Progenitor cell of endocrine pancreas (in vitro differentiated cells): Measurements from ENCODE around the gene MRPL11. TPM values are rescaled to one million over a fixed set of nuclear protein-coding genes. Genes with fewer than 3 reads are reported as not detected.

Experiments
- DNase-seq: peaks from one replicate; pipeline ENCODE4 v3.0.0; 2021; ENCODE audit warnings: low spot score; ENCODE audit not compliant: unreplicated experiment
- H3K27ac Mint-ChIP-seq: 2 replicates; pipeline ENCODE4 v1.8.0; 2021; ENCODE audit warnings: mild to moderate bottlenecking, moderate library complexity, mixed read lengths
- H3K27me3 Mint-ChIP-seq: 2 replicates; pipeline ENCODE4 v1.8.0; 2021; ENCODE audit warnings: mixed read lengths
- H3K36me3 Mint-ChIP-seq: 2 replicates; pipeline ENCODE4 v1.8.0; 2022; ENCODE audit warnings: mixed read lengths; ENCODE audit not compliant: insufficient read depth
- H3K4me1 Mint-ChIP-seq: 2 replicates; pipeline ENCODE4 v1.8.0; 2021; ENCODE audit warnings: low read depth, mixed read lengths
- H3K4me3 Mint-ChIP-seq: 2 replicates; pipeline ENCODE4 v1.8.0; 2021; ENCODE audit warnings: low read depth, mild to moderate bottlenecking, moderate library complexity, mixed read lengths
- H3K9me3 Mint-ChIP-seq: 2 replicates; pipeline ENCODE4 v1.8.0; 2021; ENCODE audit warnings: low read depth, mixed read lengths
- CTCF ChIP-seq: fragments of 200-600 bp; sonication (generic); IDR thresholded peaks from one replicate; pipeline ENCODE4 v1.5.0; 2021; ENCODE audit warnings: antibody characterized with exemption, mild to moderate bottlenecking; ENCODE audit not compliant: unreplicated experiment
- total RNA-seq: library from RNA; stranded (reverse); gene quantifications from 2 replicates; pipeline ENCODE4 v1.2.1, GENCODE V29; 2021

The MRPL11 gene
- total RNA-seq, 1 donor from 2014 or later: 59.1 TPM

- Mint-ChIP-seq H3K9me3 (no peaks in the 10 kb centered on the region), H3K27ac (no peak overlapping the region), H3K4me3 (no peak overlapping the region), H3K27me3 (peaks cover 72% of the 10 kb centered on the region), H3K4me1 (no peaks in the 10 kb centered on the region), H3K36me3 (no peaks in the 10 kb centered on the region)
- TF ChIP-seq CTCF: no peak
- peak; percentile 78 for DNase-seq
Measured at GRCh38 chr11:66418168-66418985, 20.3 kb downstream of the MRPL11 start.

- H3K9me3 Mint-ChIP-seq: no peaks in the 10 kb centered on the region
- no peak overlapping the region for H3K4me3 Mint-ChIP-seq
- no peak for DNase-seq
- H3K27ac Mint-ChIP-seq: no peak overlapping the region
- peaks cover 79% of the 10 kb centered on the region for H3K27me3 Mint-ChIP-seq
- TF ChIP-seq CTCF: no peak
- H3K4me1 Mint-ChIP-seq: no peaks in the 10 kb centered on the region
- H3K36me3 Mint-ChIP-seq: no peaks in the 10 kb centered on the region
Measured at GRCh38 chr11:66417000-66417399, 21.6 kb downstream of the MRPL11 start.

- Mint-ChIP-seq H3K27me3 (peaks cover 86% of the 10 kb centered on the region), H3K4me3 (no peak overlapping the region), H3K9me3 (no peaks in the 10 kb centered on the region), H3K4me1 (no peaks in the 10 kb centered on the region), H3K36me3 (no peaks in the 10 kb centered on the region), H3K27ac (no peak overlapping the region)
- DNase-seq: no peak
- TF ChIP-seq CTCF: no peak
Measured at GRCh38 chr11:66415423-66415822, 23.2 kb downstream of the MRPL11 start.

- H3K27me3 Mint-ChIP-seq: peaks cover 84% of the 10 kb centered on the region
- H3K4me3 Mint-ChIP-seq: no peak overlapping the region
- H3K4me1 Mint-ChIP-seq: no peaks in the 10 kb centered on the region
- no peaks in the 10 kb centered on the region for H3K9me3 Mint-ChIP-seq
- TF ChIP-seq CTCF: no peak
- DNase-seq: no peak
- no peaks in the 10 kb centered on the region for H3K36me3 Mint-ChIP-seq
- H3K27ac Mint-ChIP-seq: no peak overlapping the region
Measured at GRCh38 chr11:66414120-66414934, 24.3 kb downstream of the MRPL11 start.

- H3K4me3 Mint-ChIP-seq: no peak overlapping the region
- H3K27me3 Mint-ChIP-seq: peaks cover 78% of the 10 kb centered on the region
Measured at GRCh38 chr11:66413167-66413566, 25.5 kb downstream of the MRPL11 start.

More at GRCh38 chr11:66413167-66413566, 25.5 kb downstream of the MRPL11 start:
- H3K4me1 Mint-ChIP-seq: peaks cover 1% of the 10 kb centered on the region
- H3K27ac Mint-ChIP-seq: no peak overlapping the region
- TF ChIP-seq CTCF: no peak
- H3K36me3 Mint-ChIP-seq: no peaks in the 10 kb centered on the region
- DNase-seq: no peak
- H3K9me3 Mint-ChIP-seq: no peaks in the 10 kb centered on the region
